Activated CD8-positive, alpha-beta memory T cell treated with anti-CD3 and anti-CD28 coated beads for 4 hours (primary cell): ENCODE data around the gene SARNP.

Source experiments
- DNase-seq, 2 donors: peaks; one replicate each; pipeline ENCODE4 v3.0.0-alpha.2; 2020; ENCODE audit warnings: low read depth in 2 of 2

Gene SARNP

DNA sequence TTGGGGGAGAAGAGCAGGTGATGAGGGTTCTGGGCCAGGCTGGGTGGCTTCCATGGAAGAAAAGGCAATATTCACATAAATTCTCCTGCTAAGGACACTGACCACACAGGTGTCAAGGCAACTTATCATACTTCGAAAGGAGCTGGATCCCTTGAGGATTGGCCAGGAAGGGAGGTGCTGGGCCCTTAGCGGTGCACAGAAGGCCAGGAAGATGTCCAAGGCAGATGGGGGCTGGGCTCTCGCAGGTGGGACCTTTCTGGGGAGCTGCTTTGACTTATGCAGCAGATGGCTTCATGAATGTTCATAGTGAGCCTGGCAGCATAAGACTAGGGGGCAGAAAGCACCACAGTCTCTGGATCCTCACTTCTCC lies 92.6 kb downstream of the SARNP start:
- no peak for DNase-seq

DNA sequence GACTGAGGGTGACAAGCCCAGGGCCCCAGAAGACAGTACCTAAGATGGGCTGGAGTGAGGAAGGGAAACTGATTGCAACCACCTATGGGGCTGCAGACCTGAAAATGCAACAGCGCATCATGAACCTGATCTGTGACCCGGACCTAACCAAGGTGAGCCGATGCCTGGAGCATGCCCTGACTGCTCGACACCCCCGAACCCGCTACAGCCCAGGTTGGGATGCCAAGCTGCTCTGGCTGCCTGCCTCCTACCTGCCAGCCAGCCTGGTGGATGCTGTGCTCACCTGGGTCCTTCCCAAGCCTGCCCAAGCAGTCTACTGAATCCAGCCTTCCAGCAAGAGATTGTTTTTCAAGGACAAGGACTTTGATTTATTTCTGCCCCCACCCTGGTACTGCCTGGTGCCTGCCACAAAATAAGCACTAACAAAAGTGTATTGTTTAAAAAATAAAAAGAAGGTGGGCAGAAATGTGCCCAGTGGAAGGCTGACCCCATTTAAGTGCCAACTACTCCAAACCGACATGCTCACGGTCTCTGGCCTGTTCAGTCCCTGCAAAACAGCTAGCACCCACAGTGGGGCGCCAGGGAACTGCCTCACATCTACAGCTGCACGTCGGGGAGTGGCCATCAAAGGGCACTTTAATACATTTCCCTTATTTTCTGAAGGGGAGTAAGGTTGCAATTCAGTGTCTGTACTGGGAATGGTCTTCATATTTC lies 93.1 kb downstream of the SARNP start:
- no peak for DNase-seq

DNA sequence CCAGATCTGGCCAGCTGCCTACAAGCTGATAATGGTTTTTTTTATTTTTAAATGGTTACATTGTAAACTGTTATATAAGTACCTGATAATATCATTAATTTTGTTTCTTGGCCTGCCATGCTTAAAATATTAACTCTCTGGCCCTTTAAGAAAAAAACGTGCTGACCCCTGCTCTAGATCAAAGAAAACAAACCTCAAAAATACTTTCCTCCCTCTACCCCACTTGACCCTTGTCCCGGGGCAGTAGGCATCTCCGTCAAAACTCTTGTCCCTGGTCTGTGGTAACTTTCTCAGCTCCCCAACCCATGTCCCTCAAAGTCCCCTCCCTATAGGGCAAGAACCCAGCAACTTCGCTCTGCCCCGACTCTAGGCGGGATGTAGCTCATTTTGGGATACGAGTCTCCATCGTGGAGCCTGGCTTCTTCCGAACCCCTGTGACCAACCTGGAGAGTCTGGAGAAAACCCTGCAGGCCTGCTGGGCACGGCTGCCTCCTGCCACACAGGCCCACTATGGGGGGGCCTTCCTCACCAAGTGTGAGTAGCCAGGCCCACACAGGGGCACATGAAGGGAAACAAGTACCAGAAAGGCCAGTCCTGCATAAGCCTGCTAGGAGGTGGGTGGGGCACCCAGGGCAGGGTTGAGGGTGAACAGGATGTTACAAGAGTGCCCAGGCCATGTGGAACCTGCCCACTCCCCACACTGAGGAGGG lies 93.9 kb downstream of the SARNP start:
- no peak for DNase-seq

DNA sequence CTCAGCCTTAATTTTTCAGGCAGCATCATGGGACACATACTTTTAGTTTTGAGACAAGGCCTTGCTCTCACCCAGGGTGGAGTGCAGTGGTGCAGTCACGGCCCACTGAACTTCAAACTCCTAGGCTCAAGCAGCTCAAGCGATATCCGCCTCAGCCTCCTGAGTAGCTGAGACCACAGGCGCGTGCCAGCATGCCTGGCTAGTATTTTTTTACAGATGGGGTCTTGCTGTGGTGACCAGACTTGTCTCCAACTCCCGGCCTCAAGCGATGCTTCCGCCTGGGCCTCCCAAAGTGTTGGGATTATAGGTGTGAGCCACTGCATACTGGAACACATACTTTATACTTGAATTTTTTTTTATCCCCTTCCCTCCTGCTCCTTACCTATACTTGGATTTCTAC lies 94.6 kb downstream of the SARNP start:
- DNase-seq = no peak

DNA sequence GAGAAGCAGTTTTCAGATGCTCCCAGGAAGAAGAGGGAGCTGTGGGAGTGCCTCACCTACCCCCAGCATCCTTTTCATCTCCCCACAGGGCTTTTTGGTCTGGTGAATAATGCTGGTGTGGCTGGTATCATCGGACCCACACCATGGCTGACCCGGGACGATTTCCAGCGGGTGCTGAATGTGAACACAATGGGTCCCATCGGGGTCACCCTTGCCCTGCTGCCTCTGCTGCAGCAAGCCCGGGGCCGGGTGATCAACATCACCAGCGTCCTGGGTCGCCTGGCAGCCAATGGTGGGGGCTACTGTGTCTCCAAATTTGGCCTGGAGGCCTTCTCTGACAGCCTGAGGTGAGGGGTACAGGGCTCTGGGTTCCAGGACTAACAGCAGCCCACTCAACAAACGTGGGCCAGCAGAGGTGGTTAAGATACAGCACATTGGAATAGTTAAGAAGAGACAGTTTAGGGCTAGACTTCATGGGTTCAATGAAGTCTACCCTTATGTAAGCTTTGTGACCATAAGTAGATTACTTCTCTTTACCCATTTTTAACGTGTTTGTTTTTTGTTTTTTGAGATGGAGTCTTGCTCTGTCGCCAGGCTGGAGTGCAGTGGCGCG lies 95.8 kb downstream of the SARNP start:
- DNase-seq = no peak

DNA sequence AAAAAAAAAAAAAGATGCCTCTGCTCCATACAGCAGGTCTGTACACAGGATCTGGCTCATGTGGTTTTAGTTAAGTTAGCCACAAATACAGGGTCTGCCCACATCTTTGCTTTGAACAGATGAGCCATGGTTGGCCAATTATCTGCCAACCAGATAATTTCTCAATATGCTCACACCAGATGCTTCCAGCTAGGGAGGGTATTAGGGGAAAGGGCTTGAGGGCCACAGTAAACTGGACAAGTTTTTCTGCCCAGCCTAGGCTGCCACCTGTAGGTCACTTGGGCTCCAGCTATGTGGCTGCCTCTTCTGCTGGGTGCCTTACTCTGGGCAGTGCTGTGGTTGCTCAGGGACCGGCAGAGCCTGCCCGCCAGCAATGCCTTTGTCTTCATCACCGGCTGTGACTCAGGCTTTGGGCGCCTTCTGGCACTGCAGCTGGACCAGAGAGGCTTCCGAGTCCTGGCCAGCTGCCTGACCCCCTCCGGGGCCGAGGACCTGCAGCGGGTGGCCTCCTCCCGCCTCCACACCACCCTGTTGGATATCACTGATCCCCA lies 96.6 kb downstream of the SARNP start:
- no peak for DNase-seq

DNA sequence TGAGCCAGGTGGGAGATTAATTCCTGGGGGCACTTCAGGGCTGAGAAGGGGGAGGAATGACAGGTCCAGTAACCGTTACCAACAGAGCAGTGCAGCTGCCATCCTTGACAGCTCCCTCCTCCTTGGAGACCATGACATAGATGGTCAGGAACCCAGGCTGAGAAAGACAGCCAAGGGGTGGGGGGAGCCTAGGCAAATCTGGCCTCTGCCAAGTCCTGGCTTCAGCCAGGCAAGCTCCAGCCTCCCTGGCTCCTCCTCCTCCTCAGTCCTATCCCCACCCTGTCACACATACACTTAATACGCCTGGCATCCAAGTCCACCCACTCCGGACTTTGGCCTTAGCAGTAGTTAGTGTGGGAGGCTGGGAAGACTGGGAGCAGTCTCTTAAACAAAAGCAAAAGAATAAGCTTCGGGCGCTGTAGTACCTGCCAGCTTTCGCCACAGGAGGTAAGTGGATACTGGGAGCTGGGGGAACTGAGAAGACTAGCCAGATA lies 97.4 kb downstream of the SARNP start, which contains the start of gene RDH5:
Gene RDH5, plus strand, starts transcription at position 323 of the 494 bp plus-strand sequence. CDS start 792 bp downstream, outside the sequence.
- no peak for DNase-seq

DNA sequence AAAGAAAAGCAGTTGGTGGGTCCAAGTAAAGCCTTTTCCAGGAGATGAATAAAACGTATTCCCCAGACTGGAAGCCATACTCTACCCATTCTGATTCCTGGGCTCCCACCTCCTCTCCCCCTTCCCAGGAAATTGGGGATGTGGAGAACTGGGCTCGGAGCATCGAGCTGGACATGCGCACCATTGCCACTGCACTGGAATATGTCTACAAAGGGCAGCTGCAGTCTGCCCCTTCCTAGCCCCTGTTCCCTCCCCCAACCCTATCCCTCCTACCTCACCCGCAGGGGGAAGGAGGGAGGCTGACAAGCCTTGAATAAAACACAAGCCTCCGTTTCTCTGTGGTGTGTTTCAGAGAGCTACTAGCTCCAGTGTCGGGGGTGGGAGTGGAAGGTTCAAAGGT lies 98.2 kb downstream of the SARNP start:
- DNase-seq = no peak

DNA sequence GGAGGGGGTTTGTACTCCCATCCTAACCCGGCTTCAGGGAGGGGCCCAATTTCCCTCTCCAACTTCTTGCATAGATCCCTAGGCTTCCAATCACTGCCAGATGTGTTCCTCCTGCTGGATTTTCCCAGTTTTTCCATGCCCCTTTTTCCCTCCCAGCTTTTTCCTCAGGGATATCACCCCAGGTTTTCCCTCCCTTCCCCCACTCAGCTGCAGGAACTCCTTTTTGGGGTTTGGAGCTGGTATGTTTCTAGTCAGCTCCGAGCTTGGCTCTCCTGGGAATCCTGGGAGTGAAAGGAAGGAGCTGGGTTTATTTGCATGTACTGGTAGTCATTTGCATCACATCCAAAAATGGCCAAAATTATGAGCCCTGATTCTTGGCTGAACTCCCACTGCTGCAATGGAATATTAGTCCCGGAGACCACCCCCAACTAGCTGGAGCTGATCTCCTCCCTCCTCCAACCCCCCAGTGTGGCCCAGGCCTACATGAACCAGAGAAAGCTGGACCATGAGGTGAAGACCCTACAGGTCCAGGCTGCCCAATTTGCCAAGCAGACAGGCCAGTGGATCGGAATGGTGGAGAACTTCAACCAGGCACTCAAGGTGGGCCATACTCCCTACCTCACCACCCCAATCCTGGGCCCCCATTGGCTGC lies 98.8 kb downstream of the SARNP start:
- DNase-seq = no peak

DNA sequence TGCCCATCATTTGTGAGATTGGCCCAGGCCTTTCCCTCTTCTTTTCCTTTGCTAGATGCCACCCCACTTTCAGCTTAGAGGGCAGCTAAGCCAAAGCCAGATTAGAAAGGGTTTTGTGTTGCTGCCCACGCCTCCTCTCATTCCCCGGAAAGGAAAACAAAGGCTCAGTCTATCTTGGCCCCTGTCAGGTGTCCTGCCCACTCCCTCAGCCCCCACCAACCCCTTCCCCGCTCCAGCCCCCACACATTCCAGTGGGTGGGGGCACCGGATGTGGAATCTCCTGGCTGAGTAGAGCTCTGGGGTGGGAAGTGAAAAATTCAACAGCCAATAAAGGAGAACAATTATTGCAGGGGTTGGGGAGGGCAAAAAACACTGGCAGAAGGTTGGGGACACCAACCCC lies 99.5 kb downstream of the SARNP start:
- no peak for DNase-seq

DNA sequence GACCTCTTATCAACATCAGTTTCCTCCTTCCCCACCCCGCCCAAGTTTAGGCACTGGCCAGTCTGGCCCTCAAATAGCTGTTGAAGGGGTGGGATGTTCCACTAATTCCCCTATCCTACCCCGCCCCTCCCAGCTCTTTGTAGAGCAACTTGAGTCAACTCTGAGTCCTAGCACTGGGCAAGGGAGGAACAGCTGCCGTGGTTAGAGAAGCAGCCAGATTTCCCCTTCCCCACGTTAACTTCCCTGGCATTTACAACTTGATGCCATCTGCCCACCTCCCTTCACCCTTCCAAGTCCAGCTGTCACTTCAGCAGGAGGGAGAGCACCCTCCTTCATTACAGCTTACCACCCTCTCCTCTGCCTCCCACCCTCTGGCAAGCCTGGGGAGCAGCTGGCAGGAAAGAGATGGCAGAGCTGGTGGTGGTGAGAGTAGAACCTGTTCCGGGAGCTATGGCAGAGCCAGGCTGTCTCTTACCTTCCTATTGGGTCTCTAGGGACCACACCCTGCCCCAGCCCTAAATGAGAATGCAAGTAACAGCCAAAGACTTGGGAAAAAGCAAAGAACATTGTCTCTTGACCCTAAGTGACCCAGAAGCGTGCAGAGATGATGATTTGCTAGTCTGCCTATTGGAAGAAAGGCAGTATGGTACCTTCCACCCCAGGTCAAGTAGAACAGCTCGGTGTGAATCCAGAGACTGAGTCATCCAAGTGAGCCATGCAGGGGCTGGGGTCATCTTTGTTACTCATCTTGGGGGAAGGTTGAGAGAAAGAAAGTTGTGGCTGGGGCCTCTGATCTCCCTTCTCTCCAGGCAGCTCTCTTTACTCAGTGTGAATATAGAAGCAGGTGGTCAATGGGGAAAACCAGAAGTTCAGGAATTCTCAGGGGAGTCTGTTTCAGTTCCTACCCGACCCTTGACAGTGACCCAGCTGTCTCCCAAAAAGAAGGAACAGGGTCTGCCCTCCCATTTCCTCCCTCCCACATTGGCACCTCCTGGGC lies 100.2 kb downstream of the SARNP start:
- no peak for DNase-seq

DNA sequence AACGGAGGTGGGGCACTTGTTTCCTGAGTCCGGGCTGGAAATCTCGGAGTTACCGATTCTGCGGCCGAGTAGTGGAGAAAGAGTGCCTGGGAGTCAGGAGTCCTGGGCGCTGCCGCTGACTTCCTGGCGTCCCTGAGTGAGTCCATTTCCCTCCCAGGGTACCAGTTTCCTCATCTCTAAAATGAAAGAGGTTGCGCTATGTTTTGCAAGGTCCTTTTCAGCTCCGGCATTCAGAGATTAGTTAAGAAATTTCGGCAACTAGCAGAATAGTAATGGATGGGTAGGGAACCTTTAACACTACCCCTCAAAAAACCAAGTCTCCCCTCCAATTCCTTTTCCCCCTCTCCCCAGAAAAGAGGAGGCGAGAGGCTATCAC lies 101.0 kb downstream of the SARNP start:
- no peak for DNase-seq

DNA sequence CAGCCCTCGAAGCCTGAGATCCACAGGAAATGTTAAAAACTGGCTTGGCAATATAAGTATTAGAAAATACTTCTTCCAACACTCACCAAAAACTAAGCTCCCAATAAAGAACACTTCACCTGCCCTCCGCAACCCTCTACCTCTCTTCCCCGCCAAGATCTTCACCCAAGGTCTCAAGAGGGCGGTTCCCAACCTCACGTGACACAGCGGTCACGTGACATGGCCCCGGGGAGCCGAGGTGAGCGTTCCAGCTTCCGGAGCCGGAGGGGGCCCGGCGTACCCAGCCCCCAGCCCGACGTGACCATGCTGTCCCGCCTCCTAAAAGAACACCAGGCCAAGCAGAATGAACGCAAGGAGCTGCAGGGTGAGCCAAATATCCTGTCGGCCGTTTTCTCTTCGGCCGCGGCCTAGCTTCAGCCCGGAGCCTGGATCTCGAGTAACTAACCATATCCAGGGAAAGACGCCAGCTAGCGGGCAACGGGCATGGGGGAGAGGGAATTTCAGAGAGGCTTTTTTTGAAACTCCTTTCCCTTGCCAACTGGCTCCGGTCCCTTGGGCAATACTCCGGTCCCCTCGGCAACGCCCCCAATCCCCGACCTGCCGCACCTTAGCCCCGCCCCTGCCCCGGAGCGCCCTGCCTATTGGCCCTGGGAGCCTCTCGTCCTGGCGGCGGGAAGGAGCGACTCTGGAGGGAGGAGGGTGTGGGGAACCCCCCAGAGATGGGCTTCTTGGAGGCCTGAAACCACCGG lies 101.5 kb downstream of the SARNP start, which contains the start of gene BLOC1S1:
Gene BLOC1S1, plus strand, starts transcription at position 214 of the 749 bp plus-strand sequence. Its CDS starts 6 bp downstream, at position 220.
- peak; percentile 81 to 82 for DNase-seq

DNA sequence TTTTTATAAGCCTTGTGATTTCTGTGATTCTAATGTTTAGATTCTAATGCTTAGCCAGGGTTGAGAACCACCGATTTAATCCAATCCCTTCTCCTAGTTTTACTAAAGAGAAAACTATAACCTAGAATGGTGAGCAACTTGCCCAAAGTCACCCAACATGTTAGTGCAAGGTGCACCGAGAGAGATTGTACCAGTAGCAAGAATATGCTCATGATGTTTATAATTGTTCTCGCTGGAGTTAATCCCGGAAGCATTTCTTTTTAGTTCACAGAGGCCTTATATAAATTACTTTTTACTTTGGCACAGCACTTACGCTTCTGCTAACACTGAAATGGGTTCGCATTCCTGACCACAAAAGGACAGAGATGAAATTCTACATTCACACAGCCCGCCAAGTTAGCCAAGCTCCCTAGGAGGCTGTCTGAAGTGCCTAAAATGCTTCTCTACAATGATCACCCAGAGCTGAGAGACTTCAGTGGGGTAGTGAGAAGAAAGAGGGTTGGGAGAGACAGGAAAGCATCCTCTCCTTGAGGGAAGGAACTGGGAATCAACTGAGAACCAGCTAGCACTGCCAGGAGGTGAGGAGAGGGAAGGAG lies 102.3 kb downstream of the SARNP start:
- DNase-seq = no peak

DNA sequence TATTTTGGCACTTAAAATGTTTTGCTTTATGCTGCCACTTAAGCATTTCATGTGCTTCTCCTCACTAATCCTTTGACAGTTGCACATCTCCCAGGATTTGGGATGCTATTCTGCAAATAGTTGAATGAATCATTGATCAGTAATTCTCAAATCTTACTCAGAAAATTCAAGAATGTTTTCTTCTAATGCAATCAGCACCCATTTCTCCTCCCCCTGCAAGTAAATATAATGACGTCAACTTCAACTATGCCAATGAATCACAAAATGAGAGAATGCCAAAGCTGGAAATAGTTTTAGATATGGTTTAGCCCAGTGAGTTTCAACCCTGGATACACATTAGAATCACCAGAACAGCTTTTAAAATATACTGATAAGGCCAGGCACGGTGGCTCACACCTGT lies 103.8 kb downstream of the SARNP start:
- DNase-seq = no peak

DNA sequence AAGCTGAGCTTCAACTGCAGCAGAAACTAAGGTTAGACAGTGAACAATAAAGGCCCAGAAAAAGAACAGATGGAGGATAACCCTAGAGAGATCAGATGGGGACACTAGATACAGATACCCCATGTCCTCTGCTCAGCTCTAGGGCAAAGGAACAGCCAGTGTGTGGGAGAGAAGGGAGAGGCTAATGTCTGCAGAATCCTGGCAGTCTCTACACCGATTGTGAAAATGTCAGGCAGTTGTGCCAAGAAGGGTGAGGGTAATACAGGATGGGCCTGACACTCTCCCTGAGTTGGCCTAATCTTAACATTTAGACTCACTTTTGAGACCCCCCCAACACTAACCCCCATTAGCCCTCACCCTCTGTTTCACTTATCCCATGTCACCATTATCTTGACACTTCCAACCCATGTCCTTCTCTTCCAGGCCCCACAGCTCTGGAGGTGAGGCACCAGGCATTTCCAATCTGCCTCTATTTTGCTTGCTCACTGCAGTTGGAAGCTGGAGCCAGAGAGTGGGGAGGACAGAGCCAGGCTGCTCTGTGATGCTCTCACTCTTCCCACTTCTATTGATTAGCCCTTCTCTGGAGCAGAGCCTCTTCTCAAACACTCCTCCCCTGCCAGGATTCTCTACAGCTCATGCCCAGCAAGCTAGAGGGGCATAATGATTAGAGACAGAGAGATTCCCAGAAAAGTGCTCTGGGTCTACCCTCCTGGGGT lies 104.7 kb downstream of the SARNP start:
- DNase-seq = no peak

DNA sequence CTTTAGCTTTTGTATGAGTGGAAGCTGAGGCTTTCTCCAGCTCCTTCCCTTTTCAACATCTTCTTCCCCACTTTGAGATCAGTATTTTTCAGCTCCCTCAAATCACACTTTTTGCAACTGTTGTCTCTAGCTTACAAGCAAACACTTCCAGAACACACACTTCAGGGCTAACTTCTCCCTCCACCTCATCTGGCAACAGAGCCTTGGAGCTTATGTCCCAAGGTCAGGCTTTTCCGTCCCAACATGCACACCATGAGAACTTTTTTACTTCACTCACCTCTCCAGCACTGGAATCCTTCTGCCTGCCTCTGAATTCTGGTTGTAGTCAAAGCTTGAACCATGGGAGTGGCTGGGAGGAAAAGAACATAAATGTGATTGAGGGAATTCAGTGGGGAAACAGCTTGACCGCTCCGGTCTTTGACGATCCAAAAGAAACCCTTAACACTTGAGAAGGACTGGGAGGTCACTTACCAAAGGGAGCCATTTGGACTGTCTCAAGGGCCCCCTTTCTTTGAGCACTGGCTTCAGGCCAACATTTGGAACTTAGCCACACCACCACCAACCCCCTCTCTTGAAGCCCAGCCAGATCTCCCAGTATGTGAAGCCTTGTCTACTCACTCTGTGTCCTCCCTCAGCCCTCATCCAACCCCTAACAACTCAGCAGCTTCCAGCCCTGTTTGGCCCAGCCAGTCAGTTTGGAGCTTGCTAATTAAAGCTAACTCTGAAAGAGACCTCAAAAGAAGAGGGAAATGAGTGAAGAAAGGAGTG lies 105.6 kb downstream of the SARNP start:
- no peak for DNase-seq

DNA sequence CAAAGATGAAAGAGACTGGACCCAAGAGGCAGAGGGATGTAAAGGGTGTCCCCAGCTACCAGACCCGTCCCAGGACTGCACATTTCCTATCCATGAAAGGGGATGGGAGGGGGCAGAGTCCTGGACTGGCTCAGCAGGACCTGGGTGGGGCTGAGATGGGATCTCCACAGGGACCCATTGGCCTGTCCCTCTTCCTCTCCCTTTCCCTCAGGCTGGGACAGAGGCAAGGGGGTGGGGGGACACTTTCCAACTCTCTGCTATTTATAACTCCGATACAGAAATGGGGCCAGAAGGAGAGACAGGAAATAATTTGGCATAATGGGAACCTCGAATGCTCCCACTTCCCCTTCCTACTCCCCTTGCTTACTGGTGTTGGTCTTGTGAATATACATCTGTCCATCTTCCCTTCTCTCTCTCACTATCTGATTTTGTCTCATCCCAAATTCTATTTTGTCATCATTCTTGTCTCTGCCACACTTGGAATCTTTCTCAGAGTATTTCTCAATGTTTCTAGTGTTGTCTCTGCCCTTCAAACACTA lies 108.8 kb downstream of the SARNP start:
- no peak for DNase-seq
